ENCODE measurements around the gene STK25. TPM values are rescaled to one million over a fixed set of nuclear protein-coding genes. Genes with fewer than 3 reads are reported as not detected.
"Not testable (repeated sequence)": the region's sequence is repeated elsewhere in the genome, so short reads cannot be mapped to it uniquely, and the experiment has no call there.

Gene STK25
- total and polyA plus RNA-seq, 10 of the 15 experiments (the other 5 are each of a cell fraction or from before 2014, with no cell fraction given), result 6.0 to 154 (median 89.3) TPM

DNA sequence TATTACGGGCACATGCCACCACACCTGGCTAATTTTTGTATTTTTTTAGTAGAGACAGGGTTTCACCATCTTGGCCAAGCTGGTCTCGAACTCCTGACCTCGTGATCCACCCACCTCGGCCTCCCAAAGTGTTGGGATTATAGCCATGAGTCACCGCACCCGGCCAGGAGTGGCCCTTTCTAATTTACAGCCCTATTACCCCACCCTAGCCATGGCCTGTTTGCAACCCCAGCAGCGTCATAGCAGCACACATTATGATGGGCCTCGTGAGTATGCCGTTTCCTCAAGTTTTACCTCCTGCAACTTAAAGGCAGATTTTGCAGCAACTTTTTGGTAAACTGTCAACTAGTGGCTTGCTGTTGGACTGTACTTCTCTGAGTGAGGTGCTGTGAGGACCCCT, 54.5 kb downstream of the STK25 start:
- SMC1A ChIA-PET (ENCODE audit: uncharacterized antibody, unreplicated experiment), result interaction anchor here (0.6 kb wide), 1 partner anchor 34 kb away, joined by 3 read pairs; no protein-coding TSS in a partner anchor
- H4K20me1 ChIP-seq (ENCODE audit: control insufficient read depth, insufficient read depth); H3K4me1 ChIP-seq (ENCODE audit: control insufficient read depth, insufficient read depth, low read length); in situ Hi-C loops (cut with MboI); BruUV-seq (replicated peaks); intact Hi-C loops (cut with micrococcal nuclease; ENCODE audit: unreplicated experiment); H3K4me3 ChIP-seq; POLR2A ChIA-PET; H3K4me2 ChIP-seq (ENCODE audit: control insufficient read depth, insufficient read depth); H3K36me3 ChIP-seq (ENCODE audit: control insufficient read depth in 2 of 2, insufficient read depth in 2 of 2, low read length in 1 of 2); ATAC-seq; H3K9me3 ChIP-seq (replicated peaks; ENCODE audit: control insufficient read depth, insufficient read depth, low read length); FAIRE-seq; H3K27ac ChIP-seq (ENCODE audit: control insufficient read depth, insufficient read depth); H3K27me3 ChIP-seq (replicated peaks in 1 of 2; ENCODE audit: control insufficient read depth in 2 of 2, insufficient read depth in 2 of 2, low read length in 1 of 2); H3K9ac ChIP-seq (ENCODE audit: control insufficient read depth, insufficient read depth, low read length); CTCF ChIA-PET; DNase-seq (ENCODE audit: low read depth, low spot score); H3K79me2 ChIP-seq (ENCODE audit: control insufficient read depth, insufficient read depth, low read length); H2AFZ ChIP-seq (ENCODE audit: control insufficient read depth, low read depth, low read length): not testable (repeated sequence)
- RAD21 ChIA-PET (ENCODE audit: unreplicated experiment), result interaction anchor here (0.6 kb wide), 1 partner anchor 280 kb away, joined by 3 read pairs; no protein-coding TSS in a partner anchor
- WGBS (ENCODE audit: insufficient coverage, insufficient replicate concordance, low lambda C conversion rate, missing lambda C conversion rate), result 96% methylated on average over 9 of the region's 9 CpGs

DNA sequence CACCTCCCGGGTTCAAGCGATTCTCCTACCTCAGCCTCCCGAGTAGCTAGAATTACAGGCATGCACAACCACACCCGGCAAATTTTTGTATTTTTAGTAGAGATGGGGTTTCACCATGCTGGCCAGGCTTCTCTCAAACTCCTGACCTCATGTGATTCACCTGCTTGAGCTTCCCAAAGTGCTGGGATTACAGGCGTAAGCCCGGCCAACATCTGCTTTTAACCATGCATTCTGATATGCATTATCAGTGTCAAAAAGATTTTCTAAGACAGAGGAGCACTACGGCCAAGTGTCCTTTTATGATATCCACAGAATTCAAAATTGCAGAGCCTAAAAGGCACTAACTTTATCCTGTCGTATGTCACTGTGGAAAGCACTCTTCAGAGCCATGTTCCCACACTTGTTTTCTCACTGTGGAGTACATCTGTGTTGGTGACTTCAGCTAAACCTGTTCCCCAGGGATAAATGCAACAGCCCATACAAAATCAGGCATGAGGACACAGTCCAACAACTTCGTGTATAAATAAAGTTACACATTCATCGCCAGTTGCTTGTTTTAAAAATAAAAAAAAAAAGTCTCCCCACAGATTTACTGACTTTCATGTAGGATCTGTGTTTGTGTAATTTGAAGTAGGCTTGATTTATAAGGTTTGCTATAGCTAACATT, 56.4 kb downstream of the STK25 start:
- intact Hi-C loops (cut with micrococcal nuclease; ENCODE audit: unreplicated experiment) (no loop called here), in situ Hi-C loops (cut with MboI) (no loop called here)
- Histone ChIP-seq H3K79me2 (ENCODE audit: control insufficient read depth, insufficient read depth, low read length) (no peaks in the 10 kb centered on the region), H3K4me1 (ENCODE audit: control insufficient read depth, insufficient read depth, low read length) (no peaks in the 10 kb centered on the region), H3K36me3 (ENCODE audit: control insufficient read depth in 2 of 2, insufficient read depth in 2 of 2, low read length in 1 of 2) (peaks cover 2 to 4% of the 10 kb centered on the region in 2 experiments; a peak in 3 of 4 replicates), H3K4me2 (ENCODE audit: control insufficient read depth, insufficient read depth) (no peak overlapping the region), H2AFZ (ENCODE audit: control insufficient read depth, low read depth, low read length) (no peak overlapping the region), H3K9ac (ENCODE audit: control insufficient read depth, insufficient read depth, low read length) (no peak overlapping the region), H3K27me3 (replicated peaks in 1 of 2; ENCODE audit: control insufficient read depth in 2 of 2, insufficient read depth in 2 of 2, low read length in 1 of 2) (no peaks in the 10 kb centered on the region), H3K9me3 (replicated peaks; ENCODE audit: control insufficient read depth, insufficient read depth, low read length) (no peaks in the 10 kb centered on the region), H3K4me3 (no peak overlapping the region), H4K20me1 (ENCODE audit: control insufficient read depth, insufficient read depth) (no peaks in the 10 kb centered on the region), H3K27ac (ENCODE audit: control insufficient read depth, insufficient read depth) (no peak overlapping the region)
- CTCF ChIA-PET, result no interaction called here
- ATAC-seq (no peak), DNase-seq (ENCODE audit: low read depth, low spot score) (no peak), FAIRE-seq (no peak)
- RAD21 ChIA-PET (ENCODE audit: unreplicated experiment), result no interaction called here
- POLR2A ChIA-PET, result no interaction called here
- BruUV-seq (replicated peaks), result no TSS peak
- SMC1A ChIA-PET (ENCODE audit: uncharacterized antibody, unreplicated experiment), result interaction anchor here (0.8 to 1.3 kb wide), 2 partner anchors 8 to 31 kb away, joined by 3 read pairs; no protein-coding TSS in a partner anchor
- 94% methylated on average over 10 of the region's 10 CpGs for WGBS (ENCODE audit: insufficient coverage, insufficient replicate concordance, low lambda C conversion rate, missing lambda C conversion rate)
- TF ChIP-seq TBL1XR1 (IDR thresholded peaks at IDR 0.05; ENCODE audit: low read depth, low read length) (no peak), NR2C1 (IDR thresholded peaks at IDR 0.05) (no peak), CHD2 (IDR thresholded peaks at IDR 0.05; ENCODE audit: borderline replicate concordance, low read depth, low read length) (no peak), HDAC6 (IDR thresholded peaks at IDR 0.05; ENCODE audit: unreplicated experiment) (no peak), SMC3 (IDR thresholded peaks at IDR 0.05; ENCODE audit: borderline replicate concordance, low read length) (no peak), WRNIP1 (IDR thresholded peaks at IDR 0.05; ENCODE audit: borderline replicate concordance, low read depth, low read length) (no peak), MYC (IDR thresholded peaks at IDR 0.05; ENCODE audit: insufficient read depth, insufficient read length, insufficient replicate concordance, low read length, severe bottlenecking) (no peak), CBFB (IDR thresholded peaks at IDR 0.05; ENCODE audit: low read depth) (no peak)
- TF ChIP-seq, protein P1, sequence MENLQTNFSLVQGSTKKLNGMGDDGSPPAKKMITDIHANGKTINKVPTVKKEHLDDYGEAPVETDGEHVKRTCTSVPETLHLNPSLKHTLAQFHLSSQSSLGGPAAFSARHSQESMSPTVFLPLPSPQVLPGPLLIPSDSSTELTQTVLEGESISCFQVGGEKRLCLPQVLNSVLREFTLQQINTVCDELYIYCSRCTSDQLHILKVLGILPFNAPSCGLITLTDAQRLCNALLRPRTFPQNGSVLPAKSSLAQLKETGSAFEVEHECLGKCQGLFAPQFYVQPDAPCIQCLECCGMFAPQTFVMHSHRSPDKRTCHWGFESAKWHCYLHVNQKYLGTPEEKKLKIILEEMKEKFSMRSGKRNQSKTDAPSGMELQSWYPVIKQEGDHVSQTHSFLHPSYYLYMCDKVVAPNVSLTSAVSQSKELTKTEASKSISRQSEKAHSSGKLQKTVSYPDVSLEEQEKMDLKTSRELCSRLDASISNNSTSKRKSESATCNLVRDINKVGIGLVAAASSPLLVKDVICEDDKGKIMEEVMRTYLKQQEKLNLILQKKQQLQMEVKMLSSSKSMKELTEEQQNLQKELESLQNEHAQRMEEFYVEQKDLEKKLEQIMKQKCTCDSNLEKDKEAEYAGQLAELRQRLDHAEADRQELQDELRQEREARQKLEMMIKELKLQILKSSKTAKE (IDR thresholded peaks at IDR 0.05; ENCODE audit: low read depth, poor library complexity, severe bottlenecking), result no peak
- TF ChIP-seq, protein P2, sequence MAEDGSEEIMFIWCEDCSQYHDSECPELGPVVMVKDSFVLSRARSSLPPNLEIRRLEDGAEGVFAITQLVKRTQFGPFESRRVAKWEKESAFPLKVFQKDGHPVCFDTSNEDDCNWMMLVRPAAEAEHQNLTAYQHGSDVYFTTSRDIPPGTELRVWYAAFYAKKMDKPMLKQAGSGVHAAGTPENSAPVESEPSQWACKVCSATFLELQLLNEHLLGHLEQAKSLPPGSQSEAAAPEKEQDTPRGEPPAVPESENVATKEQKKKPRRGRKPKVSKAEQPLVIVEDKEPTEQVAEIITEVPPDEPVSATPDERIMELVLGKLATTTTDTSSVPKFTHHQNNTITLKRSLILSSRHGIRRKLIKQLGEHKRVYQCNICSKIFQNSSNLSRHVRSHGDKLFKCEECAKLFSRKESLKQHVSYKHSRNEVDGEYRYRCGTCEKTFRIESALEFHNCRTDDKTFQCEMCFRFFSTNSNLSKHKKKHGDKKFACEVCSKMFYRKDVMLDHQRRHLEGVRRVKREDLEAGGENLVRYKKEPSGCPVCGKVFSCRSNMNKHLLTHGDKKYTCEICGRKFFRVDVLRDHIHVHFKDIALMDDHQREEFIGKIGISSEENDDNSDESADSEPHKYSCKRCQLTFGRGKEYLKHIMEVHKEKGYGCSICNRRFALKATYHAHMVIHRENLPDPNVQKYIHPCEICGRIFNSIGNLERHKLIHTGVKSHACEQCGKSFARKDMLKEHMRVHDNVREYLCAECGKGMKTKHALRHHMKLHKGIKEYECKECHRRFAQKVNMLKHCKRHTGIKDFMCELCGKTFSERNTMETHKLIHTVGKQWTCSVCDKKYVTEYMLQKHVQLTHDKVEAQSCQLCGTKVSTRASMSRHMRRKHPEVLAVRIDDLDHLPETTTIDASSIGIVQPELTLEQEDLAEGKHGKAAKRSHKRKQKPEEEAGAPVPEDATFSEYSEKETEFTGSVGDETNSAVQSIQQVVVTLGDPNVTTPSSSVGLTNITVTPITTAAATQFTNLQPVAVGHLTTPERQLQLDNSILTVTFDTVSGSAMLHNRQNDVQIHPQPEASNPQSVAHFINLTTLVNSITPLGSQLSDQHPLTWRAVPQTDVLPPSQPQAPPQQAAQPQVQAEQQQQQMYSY (CRISPR knock-in tag; IDR thresholded peaks at IDR 0.05), result no peak
